H1 (cell line): ENCODE data around the gene STX16. TPM values are rescaled to one million over a fixed set of nuclear protein-coding genes. Genes with fewer than 3 reads are reported as not detected.

Experiments
- CTCF ChIA-PET: fragments of 300-600 bp; sonication (Branson Sonifier 250); formaldehyde crosslinking; loops from one replicate; lab custom pipeline; 2021; ENCODE audit not compliant: partially characterized antibody; lab: Charles Lee
- POLR2A ChIA-PET: fragments of 300-600 bp; sonication (Branson Sonifier 250); formaldehyde crosslinking; loops from one replicate; lab custom pipeline; 2021; ENCODE audit warnings: inconsistent platforms; ENCODE audit not compliant: partially characterized antibody; lab: Charles Lee
- DNase-seq, 2 experiments: peaks; one replicate each; pipeline versions ENCODE4 v3.0.0 to v3.0.0-alpha.2; 2010 to 2022; ENCODE audit warnings: low spot score in 2 of 2, low read depth in 1 of 2, mixed read lengths in 1 of 2
- FAIRE-seq: peaks from 2 replicates; lab custom pipeline; 2011; peaks lifted over from hg19 to GRCh38; lab: Jason Lieb, UNC
- H2AFZ ChIP-seq: 2 replicates; pipeline ENCODE4 v1.8.1; 2012; ENCODE audit warnings: low read length, inconsistent platforms
- H2AK5ac ChIP-seq: 2 replicates; pipeline ENCODE4 v1.6.1; 2013; ENCODE audit warnings: low read depth, low read length
- H2BK120ac ChIP-seq: replicated peaks from 2 replicates; pipeline ENCODE3; 2013; ENCODE audit warnings: low read depth, low read length, inconsistent platforms
- H2BK12ac ChIP-seq: 2 replicates; pipeline ENCODE4 v1.6.1; 2013; ENCODE audit warnings: low read depth, low read length
- H2BK15ac ChIP-seq: 2 replicates; pipeline ENCODE4 v1.6.1; 2013; ENCODE audit warnings: low read length
- H2BK20ac ChIP-seq: 2 replicates; pipeline ENCODE4 v1.6.1; 2013; ENCODE audit warnings: low read length
- H2BK5ac ChIP-seq: 2 replicates; pipeline ENCODE4 v1.6.1; 2013; ENCODE audit warnings: low read depth, low read length
- H3K14ac ChIP-seq: 2 replicates; pipeline ENCODE4 v1.6.1; 2013; ENCODE audit warnings: inconsistent platforms; ENCODE audit not compliant: insufficient read length
- H3K18ac ChIP-seq: 2 replicates; pipeline ENCODE4 v1.6.1; 2013; ENCODE audit warnings: low read length; ENCODE audit errors: extremely low read depth
- H3K23ac ChIP-seq: 2 replicates; pipeline ENCODE4 v1.6.1; 2013; ENCODE audit warnings: inconsistent platforms; ENCODE audit not compliant: insufficient read length
- H3K23me2 ChIP-seq: 2 replicates; pipeline ENCODE4 v1.6.1; 2013; ENCODE audit warnings: low read depth, low read length
- H3K27ac ChIP-seq: 2 replicates; pipeline ENCODE4 v1.6.1; 2011; ENCODE audit warnings: low read depth, low read length, inconsistent platforms
- H3K27me3 ChIP-seq, 4 experiments: replicated peaks in 1 of 4; 1 replicate in 1 of 4; 2 replicates in 3 of 4; pipeline versions ENCODE4 v1.6.1 to v1.8.1; 2011 to 2013; ENCODE audit warnings: low read length in 3 of 4, mild to moderate bottlenecking in 3 of 4, inconsistent platforms in 2 of 4, mixed read lengths in 2 of 4, moderate library complexity in 1 of 4; ENCODE audit not compliant: control insufficient read depth in 3 of 4, insufficient read depth in 3 of 4; ENCODE audit errors: extremely low read depth in 1 of 4
- H3K36me3 ChIP-seq, 4 experiments: 2 replicates each; pipeline versions ENCODE4 v1.6.1 to v1.8.1; 2011 to 2013; ENCODE audit warnings: mild to moderate bottlenecking in 4 of 4, low read length in 3 of 4, moderate library complexity in 2 of 4, control low read depth in 1 of 4, inconsistent platforms in 1 of 4; ENCODE audit not compliant: insufficient read depth in 4 of 4, control insufficient read depth in 2 of 4
- H3K4ac ChIP-seq: replicated peaks from 2 replicates; pipeline ENCODE3; 2013; ENCODE audit warnings: low read length, low read depth, mixed read lengths, inconsistent platforms; ENCODE audit not compliant: insufficient read length
- H3K4me1 ChIP-seq, 4 experiments: replicated peaks in 1 of 4; 1 replicate in 1 of 4; 2 replicates in 3 of 4; pipeline versions ENCODE4 v1.6.1 to v1.8.1; 2011 to 2013; ENCODE audit warnings: low read length in 3 of 4, inconsistent platforms in 2 of 4, mixed read lengths in 1 of 4; ENCODE audit not compliant: insufficient read depth in 4 of 4, control insufficient read depth in 3 of 4
- H3K4me2 ChIP-seq, 2 experiments: 2 replicates each; pipeline versions ENCODE4 v1.6.1 to v1.8.1; 2011 to 2013; ENCODE audit warnings: low read depth in 2 of 2, low read length in 2 of 2, control low read depth in 1 of 2, inconsistent platforms in 1 of 2, mild to moderate bottlenecking in 1 of 2; ENCODE audit not compliant: insufficient read depth in 1 of 2
- H3K4me3 ChIP-seq, 4 experiments: fragments of 200-600, 300-600 bp in 1 of 4; sonication (generic), shearing (Covaris generic), sonication (Bioruptor Twin) in 1 of 4; 2 replicates each; pipeline versions ENCODE4 v1.5.1 to v1.8.1; 2011 to 2016; ENCODE audit warnings: low read length in 4 of 4, low read depth in 3 of 4, control low read depth in 2 of 4, inconsistent platforms in 2 of 4, mild to moderate bottlenecking in 2 of 4, mixed read lengths in 1 of 4, moderate library complexity in 1 of 4; ENCODE audit not compliant: insufficient read depth in 2 of 4; ENCODE audit errors: extremely low read depth in 1 of 4
- H3K56ac ChIP-seq: replicated peaks from 2 replicates; pipeline ENCODE3; 2013; ENCODE audit warnings: low read depth, mild to moderate bottlenecking, mixed read lengths, low read length, inconsistent platforms; ENCODE audit not compliant: insufficient read length
- H3K79me1 ChIP-seq: 2 replicates; pipeline ENCODE4 v1.6.1; 2013; ENCODE audit warnings: low read depth, low read length, control low read depth
- H3K79me2 ChIP-seq, 2 experiments: 2 replicates each; pipeline versions ENCODE4 v1.6.1 to v1.8.1; 2012 to 2013; ENCODE audit warnings: low read length in 2 of 2, mild to moderate bottlenecking in 2 of 2, inconsistent platforms in 1 of 2; ENCODE audit not compliant: insufficient read depth in 2 of 2, control insufficient read depth in 1 of 2
- H3K9ac ChIP-seq, 4 experiments: replicated peaks in 1 of 4; 1 replicate in 1 of 4; 2 replicates in 3 of 4; pipeline versions ENCODE4 v1.6.1 to v1.8.1; 2011 to 2013; ENCODE audit warnings: low read depth in 3 of 4, low read length in 3 of 4, control low read depth in 2 of 4, mild to moderate bottlenecking in 2 of 4, moderate library complexity in 2 of 4, inconsistent platforms in 1 of 4; ENCODE audit errors: extremely low read depth in 1 of 4
- H3K9me3 ChIP-seq, 2 experiments: 2 replicates each; pipeline versions ENCODE4 v1.6.1 to v1.8.1; 2012 to 2013; ENCODE audit warnings: mild to moderate bottlenecking in 2 of 2, moderate library complexity in 2 of 2, control low read depth in 1 of 2, inconsistent platforms in 1 of 2, low read depth in 1 of 2, low read length in 1 of 2, mixed read lengths in 1 of 2; ENCODE audit not compliant: insufficient read depth in 2 of 2
- H4K20me1 ChIP-seq, 2 experiments: replicated peaks in 1 of 2; 2 replicates each; pipeline versions ENCODE3 to v1.8.1; 2011 to 2013; ENCODE audit warnings: inconsistent platforms in 2 of 2, low read length in 2 of 2, mild to moderate bottlenecking in 1 of 2; ENCODE audit not compliant: insufficient read depth in 2 of 2, control insufficient read depth in 1 of 2
- H4K5ac ChIP-seq: 2 replicates; pipeline ENCODE4 v1.6.1; 2013; ENCODE audit warnings: low read length, low read depth, mixed read lengths, inconsistent platforms; ENCODE audit not compliant: insufficient read length
- H4K8ac ChIP-seq: 2 replicates; pipeline ENCODE4 v1.8.0; 2013; ENCODE audit warnings: mild to moderate bottlenecking, moderate library complexity, low read length, inconsistent platforms; ENCODE audit not compliant: insufficient read depth; ENCODE audit errors: extremely low read depth
- H4K91ac ChIP-seq: replicated peaks from 2 replicates; pipeline ENCODE3; 2013; ENCODE audit warnings: low read length, mixed read lengths, inconsistent platforms; ENCODE audit not compliant: insufficient read length
- BRCA1 ChIP-seq: IDR thresholded peaks from 2 replicates; pipeline ENCODE4 v1.6.1; 2012; ENCODE audit warnings: low read depth, low read length, improper control_type of control experiment
- CTBP2 ChIP-seq: IDR thresholded peaks from 2 replicates; pipeline ENCODE4 v1.7.0; 2011; ENCODE audit warnings: borderline replicate concordance, mild to moderate bottlenecking, moderate library complexity, mixed read lengths, low read length; ENCODE audit not compliant: insufficient read depth, insufficient read length
- E2F6 ChIP-seq: IDR thresholded peaks from 2 replicates; pipeline ENCODE4 v1.6.1; 2012; ENCODE audit warnings: inconsistent platforms
- EGR1 ChIP-seq: IDR thresholded peaks from 2 replicates; pipeline ENCODE4 v1.6.1; 2011; ENCODE audit warnings: low read depth, low read length, borderline replicate concordance
- EP300 ChIP-seq, 2 experiments: IDR thresholded peaks; 1 replicate in 1 of 2; 2 replicates in 1 of 2; pipeline ENCODE4 v1.6.1; 2011 to 2012; ENCODE audit warnings: low read depth in 2 of 2, low read length in 2 of 2, mild to moderate bottlenecking in 2 of 2, borderline replicate concordance in 1 of 2, inconsistent platforms in 1 of 2, moderate library complexity in 1 of 2
- POLR2AphosphoS5 ChIP-seq: IDR thresholded peaks from 2 replicates; pipeline ENCODE4 v1.6.1; 2011; ENCODE audit warnings: low read depth, low read length
- RXRA ChIP-seq: IDR thresholded peaks from 2 replicates; pipeline ENCODE4 v1.6.1; 2011; ENCODE audit warnings: low read depth, mild to moderate bottlenecking, low read length, moderate library complexity; ENCODE audit not compliant: insufficient read depth
- SIX5 ChIP-seq: IDR thresholded peaks from 2 replicates; pipeline ENCODE4 v1.6.1; 2011; ENCODE audit warnings: mild to moderate bottlenecking, low read depth, low read length
- TAF7 ChIP-seq: optimal IDR thresholded peaks from 2 replicates; pipeline ENCODE3; 2011; ENCODE audit warnings: low read depth, mild to moderate bottlenecking, inconsistent platforms, low read length, moderate library complexity, borderline replicate concordance
- ZNF274 ChIP-seq: IDR thresholded peaks from 2 replicates; pipeline ENCODE4 v1.7.0; 2012; ENCODE audit warnings: low read length, borderline replicate concordance; ENCODE audit errors: extremely low read depth
- WGBS, 2 experiments: shearing (Covaris generic) in 1 of 2; methylation state at CpG; one replicate each; pipeline versions ENCODE4 v1.1.6 to v1.1.7; 2013 to 2015; ENCODE audit warnings: low lambda C conversion rate in 2 of 2, mixed read lengths in 2 of 2, inconsistent platforms in 1 of 2, low coverage in 1 of 2, missing lambda C conversion rate in 1 of 2; ENCODE audit not compliant: insufficient replicate concordance in 2 of 2, insufficient coverage in 1 of 2, insufficient read length in 1 of 2; ENCODE audit errors: extremely low coverage in 1 of 2, missing lambda C conversion rate in 1 of 2; 5-methylcytosine and 5-hydroxymethylcytosine counted together
- polyA plus RNA-seq, 7 experiments: library from polyadenylated mRNA; depleted of rRNA in 3 of 7; stranded (reverse) in 5 of 7; unstranded in 2 of 7; fragments of >200 nt in 5 of 7; fragments of 200-250 nt in 2 of 7; gene quantifications; 1 replicate in 5 of 7; 2 replicates in 1 of 7; 4 replicates in 1 of 7; pipeline versions ENCODE4 v1.2.1 to v1.2.3, GENCODE V29; 2011 to 2013; ENCODE audit warnings: missing spikeins in 2 of 7, mixed read lengths in 2 of 7
- total RNA-seq: library from RNA; stranded (reverse); fragmentation: NEBNext Ultra II Directional; extraction: Animal tissue kit (Norgen Biotek cat#: 25700); gene quantifications from 2 replicates; pipeline ENCODE4 v1.2.1, GENCODE V29; 2021

STX16 gene
- total and polyA plus RNA-seq, 2 of the 8 experiments (the other 6 are each of a cell fraction or from before 2014, with no cell fraction given) = 45.2 to 61.6 TPM

DNA sequence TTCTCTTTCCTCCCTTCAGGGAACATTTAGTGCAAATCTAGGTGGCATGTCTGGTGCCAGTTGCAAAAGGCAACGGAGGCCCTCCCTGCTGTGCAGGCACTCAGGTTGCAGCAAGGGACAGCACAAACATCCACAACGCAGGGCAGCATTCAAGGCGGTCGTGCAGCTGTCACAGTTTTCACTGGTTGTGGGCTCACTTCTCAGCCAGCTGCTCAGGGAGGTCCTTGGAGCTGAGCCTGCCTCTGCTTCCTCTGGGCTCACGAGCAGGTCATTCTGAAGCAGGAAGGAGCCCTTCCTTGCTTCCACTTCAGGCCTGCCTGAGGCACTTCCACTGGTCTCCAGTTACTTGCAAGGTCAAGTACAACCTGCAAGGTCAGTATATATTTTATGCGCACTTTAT is 37.8 kb downstream of the STX16 start:
- H4K20me1 ChIP-seq = peaks cover 0 to 5% of the 10 kb centered on the region in 2 experiments
- no peak overlapping the region for H3K4ac ChIP-seq
- H4K5ac ChIP-seq = no peak overlapping the region
- no peaks in the 10 kb centered on the region for H3K9me3 ChIP-seq
- peaks cover 3% of the 10 kb centered on the region; the same call in 1 of the 2 replicates for H3K23me2 ChIP-seq
- no peak overlapping the region for H3K23ac ChIP-seq
- H2BK5ac ChIP-seq = peak overlapping the region; percentile 6; the same call in 1 of the 2 replicates
- H2BK15ac ChIP-seq = no peak overlapping the region
- no peaks in the 10 kb centered on the region for H3K79me1 ChIP-seq
- ChIA-PET CTCF (interaction anchor here (0.9 to 1.6 kb wide), 6 partner anchors 12 to 208 kb away, joined by 3 to 9 read pairs (median 4); partner anchors contain the start of gene STX16), POLR2A (interaction anchor here (0.8 to 3.2 kb wide), 4 partner anchors 11 to 19 kb away, joined by 3 to 9 read pairs (median 7); no protein-coding TSS in a partner anchor)
- no peak overlapping the region for H2BK20ac ChIP-seq
- peak overlapping the region; percentile 12; the same call in 1 of the 2 replicates for H2BK12ac ChIP-seq
- WGBS, 2 experiments = 72% methylated on average over 6 of the region's 6 CpGs; no CpG with 5 or more reads in 1 of the 2 experiments
- H3K4me3 ChIP-seq = no peak overlapping the region
- H2AFZ ChIP-seq = no peak overlapping the region
- H3K27ac ChIP-seq = no peak overlapping the region
- H3K14ac ChIP-seq = no peak overlapping the region
- H3K36me3 ChIP-seq = no peaks in the 10 kb centered on the region; a peak in 1 of 8 replicates
- H3K4me2 ChIP-seq = no peak overlapping the region
- H4K91ac ChIP-seq = no peak overlapping the region
- no peak overlapping the region for H3K9ac ChIP-seq
- H2AK5ac ChIP-seq = no peak overlapping the region
- no peak overlapping the region; the same call in 1 of the 2 replicates for H3K18ac ChIP-seq
- H3K4me1 ChIP-seq = peaks cover 0 to 23% (median 16%) of the 10 kb centered on the region in 4 experiments; a peak in 6 of 7 replicates
- no peak overlapping the region for H2BK120ac ChIP-seq
- H3K56ac ChIP-seq = no peak overlapping the region
- peak overlapping the region; percentile 75; the same call in 1 of the 2 replicates for H4K8ac ChIP-seq
- DNase-seq = peak in 1 of 2 experiments; percentile 44
- H3K27me3 ChIP-seq = no peaks in the 10 kb centered on the region
- no peak for FAIRE-seq
- H3K79me2 ChIP-seq = no peaks in the 10 kb centered on the region; a peak in 1 of 4 replicates
- TF ChIP-seq ZNF274 (no peak), E2F6 (no peak), BRCA1 (no peak), POLR2AphosphoS5 (no peak), RXRA (no peak), SIX5 (no peak), EGR1 (no peak), CTBP2 (no peak), TAF7 (no peak), EP300 (IDR thresholded peaks at IDR 0.05; ENCODE audit: borderline replicate concordance in 1 of 2, low read depth in 2 of 2, low read length in 2 of 2) (no peak)
